SHP77 treated with DMSO at 0.1 percent for 48 hours (cell line): ENCODE measurements around the gene PYGO1.
"Not testable (repeated sequence)": the region's sequence is repeated elsewhere in the genome, so short reads cannot be mapped to it uniquely, and the experiment has no call there.

Source experiments
- DNase-seq: peaks from one replicate; lab custom pipeline; 2025; lab: John Stamatoyannopoulos, UW

Gene PYGO1

DNA sequence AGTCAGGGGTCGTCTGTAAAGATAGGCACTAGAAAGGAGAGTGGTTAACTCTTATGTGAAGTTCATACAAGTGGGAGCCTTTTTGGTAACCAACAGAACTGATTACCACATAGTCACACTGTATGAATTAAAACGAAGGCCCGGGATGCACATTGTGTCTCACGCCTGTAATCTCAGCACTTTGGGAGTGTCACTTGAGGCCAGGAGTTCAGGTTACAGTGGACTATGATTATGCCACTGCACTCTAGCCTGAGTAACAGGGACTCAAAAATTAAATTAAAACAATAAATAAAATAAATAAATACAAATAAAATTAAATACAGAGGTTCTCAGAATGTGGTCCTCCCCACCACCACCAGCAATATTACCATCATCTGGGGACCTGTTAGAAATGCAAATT is 80.6 kb downstream of the PYGO1 start:
- DNase-seq, result no peak

DNA sequence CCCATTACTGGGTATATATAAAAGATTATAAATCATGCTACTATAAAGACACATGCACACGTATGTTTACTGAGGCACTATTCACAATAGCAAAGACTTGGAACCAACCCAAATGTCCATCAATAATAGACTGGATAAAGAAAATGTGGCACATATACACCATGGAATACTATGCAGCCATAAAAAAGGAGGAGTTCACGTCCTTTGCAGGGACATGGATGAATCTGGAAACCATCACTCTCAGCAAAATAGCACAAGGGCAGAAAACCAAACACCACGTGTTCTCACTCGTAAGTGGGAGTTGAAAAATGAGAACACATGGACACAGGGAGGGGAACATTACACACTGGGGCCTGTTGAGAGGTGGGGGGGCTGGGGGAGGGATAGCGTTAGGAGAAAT is 82.7 kb downstream of the PYGO1 start:
- not testable (repeated sequence) for DNase-seq

DNA sequence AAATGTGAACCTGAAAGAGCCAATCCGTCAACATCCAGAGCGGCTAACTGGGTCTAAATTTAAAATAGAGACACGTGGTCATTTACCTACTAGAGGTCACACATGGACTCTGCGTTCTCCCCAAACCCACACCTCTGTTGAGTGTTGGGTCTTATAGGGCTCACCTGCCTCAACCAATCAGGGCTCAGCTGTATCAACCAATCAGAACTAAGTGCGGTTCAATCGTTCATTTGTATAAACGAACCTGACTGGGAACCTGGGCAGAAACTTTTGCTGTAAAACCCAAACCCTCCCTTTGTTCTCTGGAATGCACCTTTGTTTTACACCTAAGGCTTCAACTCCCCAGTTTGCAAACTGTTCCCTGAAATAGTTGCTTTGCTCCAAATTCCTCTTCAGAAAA is 89.0 kb downstream of the PYGO1 start:
- DNase-seq, result no peak

DNA sequence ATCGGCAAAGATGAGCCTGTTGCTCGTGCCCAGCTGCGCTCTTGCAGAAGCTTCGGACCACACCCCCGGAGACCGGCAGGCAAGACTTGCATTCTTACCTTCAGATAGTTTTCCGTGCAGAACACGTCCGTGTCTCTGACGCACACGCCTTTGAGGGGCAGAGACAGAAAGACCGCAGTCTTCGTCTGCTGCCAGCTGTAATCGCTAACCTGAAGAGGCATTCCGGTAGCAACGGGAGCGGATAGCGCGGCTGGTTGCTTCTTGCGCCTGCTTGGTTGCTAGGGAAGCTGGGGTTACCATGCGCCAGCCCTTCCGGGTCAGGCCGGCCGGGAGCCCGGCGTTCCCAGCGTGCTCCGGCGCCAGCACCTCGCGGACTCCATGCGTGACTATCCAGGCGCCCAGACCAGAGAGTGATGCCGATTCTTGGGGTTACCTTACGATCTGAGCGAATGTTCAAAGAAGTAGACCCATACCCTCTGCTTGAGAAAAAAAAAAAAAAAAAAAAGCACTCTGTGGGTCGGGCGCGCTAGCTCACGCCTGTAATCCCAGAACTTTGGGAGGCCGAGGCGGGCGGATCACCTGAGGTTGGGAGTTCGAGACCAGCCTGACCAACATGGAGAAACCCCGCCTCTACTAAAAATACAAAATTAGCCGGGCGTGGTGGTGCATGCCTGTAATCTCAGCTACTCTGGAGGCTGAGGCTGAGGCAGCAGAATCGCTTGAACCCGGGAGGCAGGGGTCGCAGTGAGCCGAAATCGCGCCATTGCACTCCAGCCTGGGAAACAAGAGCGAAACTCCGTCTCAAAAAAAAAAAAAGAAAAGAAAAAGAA is 89.8 kb downstream of the PYGO1 start:
- DNase-seq, result peak; percentile 73

DNA sequence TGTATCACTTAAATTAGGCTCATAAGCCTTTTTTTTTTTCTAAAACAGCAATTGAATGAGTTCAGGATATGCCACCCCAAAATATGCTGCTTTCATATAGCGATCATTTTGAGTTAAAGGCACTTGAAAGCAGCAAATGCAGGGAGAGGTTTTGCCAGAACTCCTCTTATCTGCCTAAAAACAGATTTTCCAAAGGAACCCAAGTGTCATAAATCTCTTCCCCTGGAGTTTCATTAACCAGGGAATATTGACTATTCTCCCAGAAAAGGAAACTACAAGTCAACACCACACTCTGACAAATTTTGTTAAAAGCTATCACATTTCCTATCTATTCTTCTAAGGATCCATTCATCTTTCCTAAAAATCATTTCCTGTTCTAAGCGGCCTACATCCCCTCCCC is 91.4 kb downstream of the PYGO1 start:
- DNase-seq, result no peak

DNA sequence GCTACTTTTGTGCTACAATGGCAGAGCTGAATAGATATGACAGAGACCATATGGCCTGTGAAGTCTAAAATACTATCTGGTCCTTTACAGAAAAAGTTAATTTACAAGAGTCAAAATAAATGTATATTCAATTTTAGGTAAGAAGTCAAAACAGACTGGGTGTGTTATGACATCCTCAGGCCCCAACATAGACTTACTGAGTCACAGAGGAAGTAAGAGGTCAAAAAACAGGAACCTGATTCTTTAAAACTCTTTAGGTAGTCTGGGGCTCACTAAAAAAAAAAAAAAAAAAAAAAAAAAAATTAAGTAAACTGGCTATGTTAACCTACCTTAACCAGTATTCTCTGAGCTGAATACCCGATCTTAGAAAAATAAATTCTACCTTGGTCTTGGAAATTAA is 93.2 kb downstream of the PYGO1 start:
- DNase-seq, result no peak

DNA sequence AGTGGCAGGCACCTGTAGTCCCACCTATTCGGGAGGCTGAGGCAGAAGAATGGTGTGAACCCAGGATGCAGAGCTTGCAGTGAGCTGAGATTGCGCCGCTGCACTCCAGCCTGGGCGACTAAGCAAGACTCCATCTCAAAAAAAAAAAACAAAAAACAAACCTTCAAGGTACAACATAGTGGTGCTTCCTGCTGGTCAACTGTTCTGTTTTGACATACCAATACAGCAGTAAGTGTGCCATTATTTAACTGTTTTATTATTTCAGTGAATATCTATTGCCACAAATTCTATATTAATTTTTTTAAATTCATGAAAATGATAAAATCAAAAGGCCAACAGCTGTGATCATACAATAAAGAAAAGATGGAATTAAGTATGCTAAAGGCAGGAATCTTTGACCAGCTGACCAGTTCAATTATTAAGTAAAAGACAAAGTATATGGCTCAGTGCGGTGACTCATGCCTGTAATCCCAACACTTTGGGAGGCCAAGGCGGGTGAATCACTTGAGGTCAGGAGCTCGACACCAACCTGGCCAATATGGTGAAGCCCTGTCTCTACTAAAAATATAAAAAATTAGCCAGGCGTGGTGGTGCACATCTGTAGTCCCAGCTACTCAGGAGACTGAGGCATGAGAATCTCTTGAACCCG is 99.1 kb downstream of the PYGO1 start:
- not testable (repeated sequence) for DNase-seq
